HG02852 (cell line): Measurements from ENCODE around the gene IPO11.
"Not testable (repeated sequence)": the region's sequence is repeated elsewhere in the genome, so short reads cannot be mapped to it uniquely, and the experiment has no call there.

Experiments used
- ATAC-seq: cut with Tn5 transposase; IDR thresholded peaks from one replicate; pipeline ENCODE4 v1.9.1; 2021; ENCODE audit warnings: mild to moderate bottlenecking, moderate library complexity; ENCODE audit not compliant: unreplicated experiment

IPO11 gene

GRCh38 chr5:62631909-62632580 is 219.5 kb downstream of the IPO11 start:
- ATAC-seq, result no peak

DNA sequence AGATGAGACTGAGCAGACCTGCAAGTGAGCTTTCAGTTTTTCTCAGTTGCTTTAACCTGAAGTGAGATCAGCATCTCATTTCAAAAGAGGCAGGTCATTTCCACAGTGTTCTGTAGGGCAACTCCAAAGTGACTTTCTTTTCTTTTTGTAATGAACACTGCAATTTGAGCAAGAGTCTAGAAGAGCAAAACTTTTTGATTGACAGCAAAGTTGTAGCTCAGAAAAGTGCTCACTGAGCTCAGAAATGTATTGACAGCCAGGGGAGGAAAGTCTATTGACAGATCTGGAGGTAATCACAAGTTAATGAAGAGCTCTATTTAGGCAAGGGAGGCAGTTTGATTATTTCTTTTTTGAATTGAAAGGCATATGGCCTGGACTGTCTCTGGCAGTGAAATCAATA is 220.7 kb downstream of the IPO11 start:
- ATAC-seq, result no peak

GRCh38 chr5:62640446-62640845 is 227.9 kb downstream of the IPO11 start:
- ATAC-seq, result no peak

- ATAC-seq, result no peak
Measured at GRCh38 chr5:62642468-62642867, 229.9 kb downstream of the IPO11 start.

GRCh38 chr5:62643556-62644451 is 231.2 kb downstream of the IPO11 start:
- ATAC-seq, result no peak

GRCh38 chr5:62645223-62645622 is 232.7 kb downstream of the IPO11 start:
- ATAC-seq, result no peak

GRCh38 chr5:62647241-62647640 is 234.7 kb downstream of the IPO11 start:
- ATAC-seq, result no peak

DNA sequence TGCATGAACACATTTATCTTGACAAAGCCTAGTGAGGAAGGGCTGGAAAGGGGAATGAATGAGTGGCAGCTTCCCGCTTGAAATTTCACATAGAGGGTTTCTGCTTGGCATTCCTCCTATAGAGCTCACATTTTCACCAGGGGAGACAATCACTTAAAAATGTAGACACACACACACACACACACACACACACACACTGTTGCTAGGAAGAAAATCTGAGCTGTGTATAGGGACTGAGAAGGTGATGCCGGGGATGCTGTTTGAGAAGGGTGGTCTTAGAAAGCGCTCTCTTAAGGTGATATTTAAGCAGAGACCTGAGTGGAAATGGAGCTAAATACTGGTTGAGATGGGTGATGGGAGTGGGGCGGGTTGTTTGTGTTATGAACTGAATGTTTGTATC is 236.5 kb downstream of the IPO11 start:
- no peak for ATAC-seq

DNA sequence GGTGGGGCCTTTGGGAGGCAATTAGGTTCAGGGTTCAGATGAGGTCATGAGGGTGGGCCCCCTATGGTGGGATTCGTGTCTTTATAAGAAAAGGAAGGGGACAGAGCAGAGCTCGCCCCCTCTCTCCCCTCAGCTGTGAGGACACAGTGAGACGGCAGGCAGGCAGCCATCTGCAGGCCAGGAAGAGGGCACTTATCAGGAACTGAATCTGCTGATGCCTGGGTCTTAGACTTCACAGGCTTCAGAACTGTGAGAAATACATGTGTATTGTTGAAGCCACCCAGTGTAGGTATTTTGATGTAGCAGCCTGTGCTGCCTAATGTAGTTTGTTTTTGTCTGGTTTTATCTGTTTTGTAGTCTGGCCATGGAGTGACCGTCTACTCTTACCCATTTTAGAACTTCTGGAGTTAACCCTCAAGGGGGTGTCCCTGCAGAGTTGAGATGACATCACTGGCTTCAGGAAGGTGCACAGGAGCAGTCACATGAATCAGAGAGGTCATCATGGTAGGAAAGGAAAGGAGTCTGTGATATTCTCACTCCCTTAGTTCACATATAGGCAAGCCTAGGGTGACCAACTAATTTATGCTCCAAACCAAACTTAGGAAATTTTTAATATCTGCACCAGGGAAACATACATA is 237.0 kb downstream of the IPO11 start:
- no peak for ATAC-seq

- ATAC-seq, result no peak
Measured at GRCh38 chr5:62650197-62650596, 237.6 kb downstream of the IPO11 start.

DNA sequence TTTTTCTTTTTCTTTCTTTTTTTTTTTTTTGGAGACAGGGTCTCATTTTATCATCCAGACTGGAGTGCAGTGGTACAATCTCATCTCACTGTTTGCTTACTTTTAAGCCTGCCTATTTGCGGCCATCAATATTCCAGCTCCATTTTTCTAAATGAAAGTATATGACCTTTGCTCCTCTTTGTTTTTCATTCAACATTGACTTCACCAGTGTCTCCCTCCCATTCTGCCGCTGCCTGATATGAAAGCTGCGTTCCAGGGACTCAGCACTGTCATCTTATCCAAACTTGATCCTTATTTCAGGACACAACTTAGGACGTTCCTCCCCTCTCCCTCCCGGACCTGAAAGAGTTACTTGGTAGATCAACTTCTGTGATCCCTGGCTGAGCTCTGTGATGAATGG is 239.7 kb downstream of the IPO11 start:
- no peak for ATAC-seq

- no peak for ATAC-seq
Measured at GRCh38 chr5:62653001-62653863, 240.7 kb downstream of the IPO11 start.

DNA sequence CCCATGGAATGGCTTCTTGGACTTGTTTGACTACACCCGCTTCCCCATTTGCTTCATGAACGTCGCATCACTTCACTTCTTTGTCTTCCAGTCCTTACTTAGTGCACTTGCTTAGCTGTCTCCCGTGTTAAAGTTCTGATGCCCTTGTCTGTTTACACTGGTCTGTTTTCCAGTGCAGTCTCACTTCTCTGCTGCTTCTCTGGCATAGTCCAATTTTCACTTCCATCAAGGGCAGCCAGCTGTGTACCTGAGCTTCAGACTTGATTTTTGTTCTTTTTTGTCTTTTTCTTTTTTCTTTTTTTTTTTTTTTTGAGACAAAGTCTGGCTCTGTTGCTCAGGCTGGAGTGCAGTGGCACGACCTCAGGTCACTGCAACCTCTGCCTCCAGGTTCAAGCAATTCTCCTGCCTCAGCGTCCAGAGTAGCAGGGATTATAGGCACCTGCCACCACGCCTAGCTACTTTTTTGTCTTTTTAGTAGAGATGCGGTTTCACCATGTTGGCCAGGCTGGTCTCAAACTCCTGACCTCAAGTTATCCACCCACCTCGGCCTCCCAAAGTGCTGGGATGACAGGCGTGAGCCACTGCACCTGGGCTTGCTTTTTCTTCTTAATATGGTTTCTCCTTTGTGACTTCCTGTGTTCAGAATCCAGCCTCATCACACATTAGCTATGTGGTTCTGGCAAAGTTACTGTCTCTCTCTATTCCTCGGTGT is 241.5 kb downstream of the IPO11 start:
- no peak for ATAC-seq

DNA sequence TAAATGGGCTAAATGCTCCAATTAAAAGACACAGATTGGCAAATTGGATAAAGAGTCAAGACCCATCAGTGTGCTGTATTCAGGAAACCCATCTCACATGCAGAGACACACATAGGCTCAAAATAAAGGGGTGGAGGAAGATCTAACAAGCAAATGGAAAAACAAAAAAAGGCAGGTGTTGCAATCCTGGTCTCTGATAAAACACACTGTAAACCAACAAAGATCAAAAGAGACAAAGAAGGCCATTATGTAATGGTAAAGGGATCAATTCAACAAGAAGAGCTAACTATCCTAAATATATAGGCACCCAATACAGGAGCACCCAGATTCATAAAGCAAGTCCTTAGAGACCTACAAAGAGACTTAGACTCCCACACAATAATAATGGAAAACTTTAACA is 245.2 kb downstream of the IPO11 start:
- not testable (repeated sequence) for ATAC-seq

GRCh38 chr5:62661126-62661525 is 248.6 kb downstream of the IPO11 start:
- no peak for ATAC-seq

DNA sequence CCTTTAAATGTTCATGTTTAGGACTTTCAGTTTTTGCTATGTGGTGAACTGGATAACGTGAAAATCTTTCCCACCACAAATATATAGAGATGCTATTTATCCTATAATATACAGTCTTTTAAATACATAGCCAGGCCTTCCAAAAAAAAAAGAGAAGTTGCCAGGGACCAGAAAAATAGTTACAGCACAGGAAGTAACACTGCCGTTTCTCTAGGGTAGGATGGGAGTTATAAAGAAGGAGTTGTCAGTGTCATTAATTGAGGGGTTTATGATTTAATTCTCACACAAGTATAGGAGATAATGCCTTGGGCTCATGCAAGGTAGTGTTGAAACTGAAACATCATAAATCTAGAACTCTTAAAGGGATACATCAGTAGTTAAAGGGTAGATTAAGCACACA is 250.0 kb downstream of the IPO11 start:
- no peak for ATAC-seq

DNA sequence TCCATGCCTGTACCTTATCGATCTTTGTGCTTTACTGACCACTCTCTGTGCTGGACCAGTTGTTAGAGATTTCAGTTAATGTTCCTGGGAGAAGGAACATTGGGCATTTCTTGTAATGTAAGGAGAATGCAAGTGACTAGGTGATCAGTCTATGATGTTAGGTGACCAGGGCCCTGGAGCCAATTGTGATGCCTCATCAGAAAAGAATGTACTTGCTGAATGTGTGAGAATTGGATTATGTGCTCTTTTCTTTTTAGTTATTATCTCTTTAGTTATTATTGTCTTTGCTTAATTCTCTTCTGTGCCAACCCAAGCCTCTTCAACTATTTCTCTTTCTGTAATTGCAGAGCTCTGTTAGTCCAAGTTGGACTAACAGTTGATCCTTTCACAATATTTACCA is 258.9 kb downstream of the IPO11 start:
- no peak for ATAC-seq

- not testable (repeated sequence) for ATAC-seq
Measured at GRCh38 chr5:62676596-62676995, 264.0 kb downstream of the IPO11 start.
